A549 treated with dexamethasone at 1 μM for 4 hours (cell line): Measurements from ENCODE around the gene SNRPB2. TPM values are rescaled to one million over a fixed set of nuclear protein-coding genes. Genes with fewer than 3 reads are reported as not detected.

Source experiments
- total RNA-seq: library from RNA; stranded (reverse); fragments of 200-300 nt; extraction: Qiagen RNA extraction; gene quantifications from 5 replicates; pipeline ENCODE4 v1.2.3, GENCODE V29; 2022

SNRPB2 gene
- 115 to 158 TPM (median 129 TPM) in 5 replicates for total RNA-seq

DNA sequence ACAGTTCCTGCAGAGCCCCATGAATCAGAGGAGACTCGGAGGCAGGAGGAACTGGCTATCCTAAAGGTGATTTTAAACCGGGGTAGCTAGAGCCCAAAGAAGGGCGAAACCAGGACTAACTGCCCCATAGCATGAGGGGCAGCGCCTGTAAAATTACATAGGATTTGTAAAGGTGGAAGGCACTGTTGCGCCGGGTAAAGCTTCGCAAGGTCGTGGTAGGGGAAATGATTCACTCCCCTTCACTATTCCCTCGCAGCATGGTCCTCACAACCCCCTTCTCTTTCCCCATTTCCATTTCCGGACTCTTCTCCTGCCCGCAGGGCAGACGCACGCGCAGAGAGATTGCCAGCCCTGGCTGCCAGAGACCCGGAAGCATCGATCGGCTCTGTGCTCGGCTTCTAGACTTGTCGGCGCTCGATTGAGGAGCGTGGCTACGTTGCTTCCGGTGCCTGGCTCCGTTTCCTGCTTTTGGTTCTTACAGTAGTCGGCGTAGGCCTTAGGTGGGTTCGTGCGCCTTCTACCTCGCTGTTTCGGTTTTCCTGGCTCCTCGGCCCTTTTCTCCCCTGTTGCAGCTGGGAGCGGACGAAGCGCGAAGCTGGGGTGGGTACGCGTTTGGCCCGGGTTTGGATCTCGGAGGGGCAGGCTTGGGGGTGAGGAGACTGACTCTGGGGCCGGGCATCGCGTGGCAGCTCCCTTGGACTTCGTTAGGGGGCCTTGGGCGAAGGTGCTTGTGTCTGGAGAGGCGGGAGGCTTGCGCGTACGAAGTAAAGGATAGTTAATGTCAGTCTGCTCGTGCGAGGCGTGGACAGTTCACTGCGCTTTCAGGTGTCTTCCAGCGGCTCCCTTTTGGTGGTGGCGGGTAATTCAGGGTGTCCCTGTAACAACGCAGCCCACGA lies at the start of gene SNRPB2:
Gene SNRPB2, plus strand, starts transcription at position 462 of the 896 bp plus-strand sequence. CDS start 1,677 bp downstream, outside the sequence.

DNA sequence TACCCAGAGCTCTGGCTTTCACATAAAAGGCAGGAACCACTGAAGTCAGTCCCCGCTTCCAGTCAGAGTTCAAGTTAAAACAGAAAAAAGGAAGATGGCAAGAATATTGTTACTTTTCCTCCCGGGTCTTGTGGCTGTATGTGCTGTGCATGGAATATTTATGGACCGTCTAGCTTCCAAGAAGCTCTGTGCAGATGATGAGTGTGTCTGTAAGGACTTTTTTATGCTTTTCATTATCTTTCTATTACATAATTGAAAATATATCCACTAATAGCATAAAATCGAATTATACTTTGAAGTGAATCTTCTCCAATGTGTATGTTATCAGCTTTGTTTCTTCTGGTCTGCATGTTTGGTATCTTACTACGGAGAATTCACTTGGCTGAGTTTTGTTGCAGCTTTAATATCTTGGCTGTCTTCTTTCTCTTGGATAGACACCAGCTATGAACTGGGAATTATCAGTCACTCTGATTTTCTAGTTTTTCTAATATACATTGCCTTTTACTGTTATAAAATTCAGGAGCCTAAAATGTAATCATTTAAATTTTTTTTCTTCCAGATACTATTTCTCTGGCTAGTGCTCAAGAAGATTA lies 18.6 kb downstream of the SNRPB2 start, which contains the start of gene OTOR:
Gene OTOR, plus strand, starts transcription at position 51 of the 593 bp plus-strand sequence. Its CDS starts 44 bp downstream, at position 95.

Other genes starting within 250 kb of the SNRPB2 start
- 13.1 to 16.5 TPM (median 16.4 TPM) in 5 replicates for gene KIF16B, start 156.6 kb upstream of the SNRPB2 start, total RNA-seq
- gene OTOR, start 18.3 kb downstream of the SNRPB2 start, total RNA-seq, result not detected in 5 replicates